GM12878 (cell line): Measurements from ENCODE around the gene COL2A1. TPM values are rescaled to one million over a fixed set of nuclear protein-coding genes. Genes with fewer than 3 reads are reported as not detected.

Source experiments
- ATAC-seq: fragments of 200-7000 bp; cut with Tn5 transposase; 3 replicates; pipeline ENCODE4 v1.9.1; 2020; ENCODE audit warnings: mild to moderate bottlenecking, moderate library complexity
- BruUV-seq: library from RNA; stranded (reverse); fragments of 400-500 nt; replicated peaks from 2 replicates; lab custom pipeline; 2021; lab: Mats Ljungman, UMichigan
- CTCF ChIA-PET: fragments of 300-600 bp; sonication (Branson Sonifier 250); formaldehyde crosslinking; extraction: SDS; loops from one replicate; lab custom pipeline; 2021; ENCODE audit warnings: inconsistent platforms; lab: Yijun Ruan, JAX
- POLR2A ChIA-PET: fragments of 350-600 bp; formaldehyde crosslinking; extraction: SDS; loops from one replicate; lab custom pipeline; 2021; ENCODE audit warnings: inconsistent platforms; lab: Charles Lee
- RAD21 ChIA-PET: fragments of 300-600 bp; sonication (Branson Sonifier 250); formaldehyde crosslinking; loops from one replicate; lab custom pipeline; 2023; ENCODE audit warnings: antibody characterized with exemption; ENCODE audit not compliant: unreplicated experiment; lab: Charles Lee
- SMC1A ChIA-PET: fragments of 300-600 bp; sonication (Branson Sonifier 250); formaldehyde crosslinking; loops from one replicate; lab custom pipeline; 2023; ENCODE audit not compliant: unreplicated experiment, uncharacterized antibody; lab: Charles Lee
- DNase-seq: peaks from one replicate; pipeline ENCODE4 v3.0.0-alpha.2; 2011; ENCODE audit warnings: low read depth, low spot score
- FAIRE-seq: peaks from 3 replicates; lab custom pipeline; 2011; peaks lifted over from hg19 to GRCh38; lab: Jason Lieb, UNC
- H2AFZ ChIP-seq: 2 replicates; pipeline ENCODE4 v1.6.0; 2011; ENCODE audit warnings: low read depth, low read length, control low read depth; ENCODE audit not compliant: control insufficient read depth
- H3K27ac ChIP-seq: 2 replicates; pipeline ENCODE4 v1.5.1; 2011; ENCODE audit warnings: control low read depth; ENCODE audit not compliant: control insufficient read depth, insufficient read depth
- H3K27me3 ChIP-seq, 2 experiments: replicated peaks in 1 of 2; 2 replicates each; pipeline versions ENCODE4 v1.6.0 to v1.6.1; 2011; ENCODE audit warnings: low read length in 1 of 2; ENCODE audit not compliant: control insufficient read depth in 2 of 2, insufficient read depth in 2 of 2
- H3K36me3 ChIP-seq, 2 experiments: 2 replicates each; pipeline ENCODE4 v1.5.1; 2011; ENCODE audit warnings: low read length in 1 of 2; ENCODE audit not compliant: control insufficient read depth in 2 of 2, insufficient read depth in 2 of 2
- H3K4me1 ChIP-seq: 2 replicates; pipeline ENCODE4 v1.6.1; 2011; ENCODE audit warnings: mild to moderate bottlenecking, low read length, moderate library complexity, mixed read lengths; ENCODE audit not compliant: control insufficient read depth, insufficient read depth
- H3K4me2 ChIP-seq: 2 replicates; pipeline ENCODE4 v1.6.0; 2011; ENCODE audit warnings: control low read depth; ENCODE audit not compliant: control insufficient read depth, insufficient read depth
- H3K4me3 ChIP-seq: fragments of 200-600 bp; sonication (generic); 2 replicates; pipeline ENCODE4 v1.5.1; 2016
- H3K79me2 ChIP-seq: 2 replicates; pipeline ENCODE4 v1.6.0; 2011; ENCODE audit warnings: low read length; ENCODE audit not compliant: control insufficient read depth, insufficient read depth
- H3K9ac ChIP-seq: 2 replicates; pipeline ENCODE4 v1.8.0; 2011; ENCODE audit warnings: low read length, control low read depth, mixed read lengths; ENCODE audit not compliant: control insufficient read depth, insufficient read depth
- H3K9me3 ChIP-seq: replicated peaks from 3 replicates; pipeline ENCODE4 v1.5.1; 2011; ENCODE audit warnings: mild to moderate bottlenecking, low read length; ENCODE audit not compliant: control insufficient read depth, insufficient read depth
- H4K20me1 ChIP-seq: 2 replicates; pipeline ENCODE4 v1.6.0; 2011; ENCODE audit not compliant: control insufficient read depth, insufficient read depth
- ATF2 ChIP-seq: IDR thresholded peaks from 2 replicates; pipeline ENCODE4 v1.6.1; 2012; ENCODE audit warnings: low read length, inconsistent platforms
- BCLAF1 ChIP-seq: fragments of 450-650 bp; IDR thresholded peaks from 2 replicates; pipeline ENCODE4 v1.6.1; 2017; ENCODE audit warnings: antibody characterized with exemption, mild to moderate bottlenecking, moderate library complexity
- BMI1 ChIP-seq: fragments of 450-650 bp; IDR thresholded peaks from 2 replicates; pipeline ENCODE4 v1.6.1; 2016; ENCODE audit warnings: mild to moderate bottlenecking, moderate library complexity, borderline replicate concordance
- CHD4 ChIP-seq: fragments of 200-600 bp; sonication (generic); IDR thresholded peaks from 2 replicates; pipeline ENCODE4 v1.6.1; 2016; ENCODE audit warnings: mild to moderate bottlenecking
- CREB1 ChIP-seq: IDR thresholded peaks from 2 replicates; pipeline ENCODE4 v1.6.1; 2012; ENCODE audit warnings: low read depth, mild to moderate bottlenecking, inconsistent platforms
- DPF2 ChIP-seq: fragments of 450-650 bp; IDR thresholded peaks from 2 replicates; pipeline ENCODE4 v1.6.1; 2017; ENCODE audit warnings: mild to moderate bottlenecking
- HCFC1 ChIP-seq: fragments of 150-350 bp; IDR thresholded peaks from 2 replicates; pipeline ENCODE4 v1.6.1; 2014; ENCODE audit warnings: low read length
- JUNB ChIP-seq: IDR thresholded peaks from 2 replicates; pipeline ENCODE4 v1.6.1; 2016; ENCODE audit warnings: antibody characterized with exemption, mild to moderate bottlenecking
- JUND ChIP-seq: IDR thresholded peaks from 2 replicates; pipeline ENCODE4 v1.6.1; 2012; ENCODE audit warnings: low read depth, mild to moderate bottlenecking, low read length, improper control_type of control experiment, moderate library complexity
- KDM1A ChIP-seq: fragments of 200-600 bp; sonication (generic); IDR thresholded peaks from 2 replicates; pipeline ENCODE4 v1.6.1; 2016; ENCODE audit warnings: borderline replicate concordance
- MLLT1 ChIP-seq: fragments of 450-650 bp; IDR thresholded peaks from 2 replicates; pipeline ENCODE4 v1.6.1; 2016; ENCODE audit warnings: mild to moderate bottlenecking
- NBN ChIP-seq: fragments of 450-650 bp; IDR thresholded peaks from 2 replicates; pipeline ENCODE4 v1.6.1; 2016
- NFYB ChIP-seq: IDR thresholded peaks from 2 replicates; pipeline ENCODE4 v1.6.1; 2011; ENCODE audit warnings: low read depth, mild to moderate bottlenecking, low read length, improper control_type of control experiment, moderate library complexity; ENCODE audit not compliant: insufficient read depth
- PAX5 ChIP-seq: IDR thresholded peaks from 2 replicates; pipeline ENCODE4 v1.6.1; 2011; ENCODE audit warnings: low read depth, low read length, borderline replicate concordance
- RELA ChIP-seq: fragments of 450-650 bp; IDR thresholded peaks from 2 replicates; pipeline ENCODE4 v1.8.0; 2014; ENCODE audit warnings: borderline replicate concordance; ENCODE audit not compliant: partially characterized antibody
- SMAD1 ChIP-seq: fragments of 450-650 bp; IDR thresholded peaks from 2 replicates; pipeline ENCODE4 v1.6.1; 2018; ENCODE audit warnings: mild to moderate bottlenecking, low read depth; ENCODE audit not compliant: partially characterized antibody
- SREBF2 ChIP-seq: IDR thresholded peaks from 2 replicates; pipeline ENCODE4 v1.6.1; 2012; ENCODE audit warnings: mild to moderate bottlenecking, low read length
- TBL1XR1 ChIP-seq: IDR thresholded peaks from 2 replicates; pipeline ENCODE4 v1.6.1; 2012; ENCODE audit warnings: low read depth, low read length, improper control_type of control experiment
- ZNF24 ChIP-seq: fragments of 450-650 bp; IDR thresholded peaks from 2 replicates; pipeline ENCODE4 v1.6.1; 2017; ENCODE audit warnings: antibody characterized with exemption, mild to moderate bottlenecking
- WGBS: methylation state at CpG from one replicate; pipeline ENCODE4 v1.1.6; 2016; ENCODE audit warnings: low lambda C conversion rate; ENCODE audit not compliant: insufficient replicate concordance, insufficient coverage; ENCODE audit errors: missing lambda C conversion rate; 5-methylcytosine and 5-hydroxymethylcytosine counted together
- in situ Hi-C: fragments of 300-500 bp; cut with MboI; formaldehyde crosslinking; loops from 9 replicates; pipeline ENCODE4 v1.14.3; 2018; ENCODE audit warnings: mixed read lengths
- intact Hi-C: fragments of 100-400 bp; cut with micrococcal nuclease; formaldehyde crosslinking; loops from one replicate; pipeline ENCODE4 v1.14.2; 2022; ENCODE audit not compliant: unreplicated experiment
- polyA plus RNA-seq, 11 experiments: library from polyadenylated mRNA; depleted of rRNA in 4 of 11; unstranded in 6 of 11; stranded (reverse) in 5 of 11; fragments of >200 nt; fragmentation: Nextera tagmentation in 4 of 11; fragmentation: Illumina TruSeq in 1 of 11; extraction: Ambion mirVana in 4 of 11; extraction: Trizol in 1 of 11; gene quantifications; 1 replicate in 1 of 11; 2 replicates in 10 of 11; pipeline versions ENCODE4 v1.2.1 to v1.2.3, GENCODE V29; 2011 to 2016; ENCODE audit warnings: inconsistent platforms in 2 of 11, missing spikeins in 2 of 11, low read depth in 1 of 11
- total RNA-seq, 4 experiments: library from RNA; depleted of rRNA in 3 of 4; stranded (reverse); fragments of >200 nt in 3 of 4; fragmentation: Illumina TruSeq in 1 of 4; extraction: Trizol in 1 of 4; gene quantifications; 2 replicates each; pipeline versions ENCODE4 v1.2.1 to v1.2.3, GENCODE V29; 2013 to 2021

The COL2A1 gene
- total and polyA plus RNA-seq, 10 of the 15 experiments (the other 5 are each of a cell fraction or from before 2014, with no cell fraction given): 0.06 to 0.67 (median 0.19) TPM; not detected in 1

GRCh38 chr12:47991106-47992061 is 12.9 kb downstream of the COL2A1 start:
- WGBS: 64% methylated on average over 13 of the region's 13 CpGs
- ATAC-seq (no peak), FAIRE-seq (no peak), DNase-seq (no peak)
- H3K9me3 ChIP-seq: no peaks in the 10 kb centered on the region
- ChIA-PET POLR2A (no interaction called here), RAD21 (interaction anchor here (1.1 kb wide), 1 partner anchor 198 kb away, joined by 3 read pairs; no protein-coding TSS in a partner anchor), SMC1A (interaction anchor here (1.0 to 1.4 kb wide), 3 partner anchors 28 to 164 kb away, joined by 3 to 5 read pairs (median 3); partner anchors contain the start of gene TMEM106C)
- no peak overlapping the region for H2AFZ ChIP-seq
- in situ Hi-C loops (no loop called here), intact Hi-C loops (no loop called here)
- no TSS peak for BruUV-seq
- peaks cover 0 to 3% of the 10 kb centered on the region in 2 experiments; a peak in 3 of 4 replicates for H3K27me3 ChIP-seq
- H3K4me1 ChIP-seq: peaks cover 14% of the 10 kb centered on the region
- no peaks in the 10 kb centered on the region for H4K20me1 ChIP-seq
- H3K4me2 ChIP-seq: no peak overlapping the region
- H3K4me3 ChIP-seq: no peak overlapping the region
- H3K36me3 ChIP-seq: no peaks in the 10 kb centered on the region
- H3K79me2 ChIP-seq: no peaks in the 10 kb centered on the region
- TF ChIP-seq ATF2 (no peak), NBN (no peak), BCLAF1 (no peak), MLLT1 (no peak), KDM1A (no peak), TBL1XR1 (no peak), CHD4 (no peak), ZNF24 (no peak), JUND (no peak), RELA (no peak), JUNB (no peak), NFYB (no peak), SMAD1 (no peak), DPF2 (no peak), PAX5 (no peak), CREB1 (no peak), BMI1 (no peak), SREBF2 (no peak), HCFC1 (no peak)
- TF ChIP-seq, all 136 proteins: peak for 0
- CTCF ChIA-PET: interaction anchor here (1.0 to 1.6 kb wide), 4 partner anchors 14 to 173 kb away, joined by 3 to 6 read pairs (median 4); partner anchors contain the start of gene TMEM106C
- Histone ChIP-seq H3K9ac (no peak overlapping the region), H3K27ac (no peak overlapping the region)
